ENCODE data around the gene KLF15.

Gene KLF15

GRCh38 chr3:126389112-126389793 is 32.0 kb upstream of the KLF15 start:
- DNase-seq: peak; percentile 96

GRCh38 chr3:126381966-126382365 is 24.8 kb upstream of the KLF15 start:
- DNase-seq: no peak

GRCh38 chr3:126380011-126380768 is 23.0 kb upstream of the KLF15 start:
- DNase-seq: no peak

- no peak for DNase-seq
These were observed 21.1 kb upstream of the KLF15 start for GRCh38 chr3:126378341-126378751.

- no peak for DNase-seq
These were observed 20.0 kb upstream of the KLF15 start for GRCh38 chr3:126377211-126377610.

GRCh38 chr3:126376444-126376843 is 19.2 kb upstream of the KLF15 start:
- DNase-seq: no peak

- no peak for DNase-seq
These were observed 18.7 kb upstream of the KLF15 start for GRCh38 chr3:126375835-126376331.

- no peak for DNase-seq
These were observed 16.7 kb upstream of the KLF15 start for GRCh38 chr3:126373682-126374601.

- no peak for DNase-seq
These were observed 16.0 kb upstream of the KLF15 start for GRCh38 chr3:126373146-126373613.

GRCh38 chr3:126372413-126373145 is 15.4 kb upstream of the KLF15 start:
- no peak for DNase-seq

GRCh38 chr3:126371096-126371705 is 14.0 kb upstream of the KLF15 start:
- DNase-seq: no peak

GRCh38 chr3:126370606-126371005 is 13.4 kb upstream of the KLF15 start:
- DNase-seq: no peak

- DNase-seq: no peak
These were observed 12.8 kb upstream of the KLF15 start for GRCh38 chr3:126370055-126370454.

GRCh38 chr3:126369490-126369889 is 12.3 kb upstream of the KLF15 start:
- no peak for DNase-seq

- DNase-seq: no peak
These were observed 10.2 kb upstream of the KLF15 start for GRCh38 chr3:126367316-126367805.

- no peak for DNase-seq
These were observed 8.4 kb upstream of the KLF15 start for GRCh38 chr3:126365351-126366277.

- DNase-seq: no peak
These were observed 7.6 kb upstream of the KLF15 start for GRCh38 chr3:126364731-126365301.

- no peak for DNase-seq
These were observed 7.0 kb upstream of the KLF15 start for GRCh38 chr3:126364130-126364695.

GRCh38 chr3:126361211-126361610 is 4.0 kb upstream of the KLF15 start:
- no peak for DNase-seq

- no peak for DNase-seq
These were observed 3.5 kb upstream of the KLF15 start for GRCh38 chr3:126360714-126361060.
